GM23248 (cell line): ENCODE measurements around the gene PSMA5. TPM values are rescaled to one million over a fixed set of nuclear protein-coding genes. Genes with fewer than 3 reads are reported as not detected.

Experiments
- DNase-seq: peaks from one replicate; pipeline ENCODE4 v3.0.0-alpha.2; 2015
- H2AFZ ChIP-seq: fragments of 200-600 bp; sonication (generic); 2 replicates; pipeline ENCODE4 v1.6.1; 2016; ENCODE audit warnings: antibody characterized with exemption
- H3F3A ChIP-seq: fragments of 200-600 bp; sonication (generic); 2 replicates; pipeline ENCODE4 v1.6.1; 2016; ENCODE audit warnings: mild to moderate bottlenecking, antibody characterized with exemption, mixed run types; ENCODE audit not compliant: insufficient read depth
- H3K27ac ChIP-seq: fragments of 200-600 bp; sonication (generic); 2 replicates; pipeline ENCODE4 v1.5.1; 2016; ENCODE audit warnings: mild to moderate bottlenecking
- H3K27me3 ChIP-seq: fragments of 200-600 bp; sonication (generic); replicated peaks from 2 replicates; pipeline ENCODE4 v1.6.1; 2016; ENCODE audit warnings: mild to moderate bottlenecking; ENCODE audit not compliant: insufficient read depth
- H3K36me3 ChIP-seq: fragments of 200-600 bp; sonication (generic); 2 replicates; pipeline ENCODE4 v1.6.1; 2016; ENCODE audit warnings: low read depth, mild to moderate bottlenecking
- H3K4me1 ChIP-seq: fragments of 200-600 bp; sonication (generic); 2 replicates; pipeline ENCODE4 v1.6.1; 2016; ENCODE audit warnings: mild to moderate bottlenecking; ENCODE audit not compliant: insufficient read depth
- H3K4me2 ChIP-seq: fragments of 200-600 bp; sonication (generic); one replicate; pipeline ENCODE4 v1.6.1; 2016; ENCODE audit warnings: mild to moderate bottlenecking; ENCODE audit not compliant: unreplicated experiment
- H3K4me3 ChIP-seq: fragments of 200-600 bp; sonication (generic); 2 replicates; pipeline ENCODE4 v1.5.1; 2016; ENCODE audit warnings: mild to moderate bottlenecking
- H3K79me2 ChIP-seq: fragments of 200-600 bp; sonication (generic); 2 replicates; pipeline ENCODE4 v1.6.1; 2016; ENCODE audit warnings: mild to moderate bottlenecking; ENCODE audit not compliant: insufficient read depth
- H3K9ac ChIP-seq: fragments of 200-600 bp; sonication (generic); 2 replicates; pipeline ENCODE4 v1.6.1; 2016; ENCODE audit warnings: mild to moderate bottlenecking
- H3K9me2 ChIP-seq: fragments of 200-600 bp; sonication (generic); 2 replicates; pipeline ENCODE4 v1.6.1; 2016; ENCODE audit warnings: mixed run types, mild to moderate bottlenecking, moderate library complexity; ENCODE audit not compliant: insufficient read depth
- H3K9me3 ChIP-seq: fragments of 200-600 bp; sonication (generic); one replicate; pipeline ENCODE4 v1.6.1; 2017; ENCODE audit warnings: low read depth
- H4K20me1 ChIP-seq: fragments of 200-600 bp; sonication (generic); 2 replicates; pipeline ENCODE4 v1.6.0; 2016; ENCODE audit not compliant: insufficient read depth
- EZH2 ChIP-seq: fragments of 200-600 bp; sonication (generic); IDR thresholded peaks from 2 replicates; pipeline ENCODE4 v1.6.1; 2018; ENCODE audit warnings: antibody characterized with exemption, mild to moderate bottlenecking; ENCODE audit not compliant: insufficient read depth, poor library complexity, severe bottlenecking
- EZH2phosphoT487 ChIP-seq: fragments of 200-600 bp; sonication (generic); IDR thresholded peaks from 2 replicates; pipeline ENCODE4 v1.6.1; 2018; ENCODE audit warnings: antibody characterized with exemption, moderate library complexity, mild to moderate bottlenecking, low read depth; ENCODE audit not compliant: insufficient read depth
- WGBS, 2 experiments: methylation state at CpG; one replicate each; pipeline ENCODE4 v1.1.6; 2015 to 2017; ENCODE audit warnings: low lambda C conversion rate in 2 of 2, low coverage in 1 of 2; ENCODE audit errors: missing lambda C conversion rate in 2 of 2; 5-methylcytosine and 5-hydroxymethylcytosine counted together
- in situ Hi-C: fragments of 300-500 bp; cut with MboI; formaldehyde crosslinking; loops from 2 replicates; pipeline ENCODE4 v1.15.0; 2020
- polyA plus RNA-seq: library from polyadenylated mRNA; unstranded; fragments of >200 nt; fragmentation: Nextera tagmentation; extraction: Ambion mirVana; gene quantifications from 2 replicates; pipeline ENCODE4 v1.2.1, GENCODE V29; 2016
- total RNA-seq: library from RNA; depleted of rRNA; stranded (reverse); fragments of >200 nt; shearing (Covaris generic); gene quantifications from 2 replicates; pipeline ENCODE4 v1.2.3, GENCODE V29; 2014; rRNA removed

PSMA5 gene
- total and polyA plus RNA-seq, 2 experiments from 2014 or later = 53.7 to 94.5 TPM

GRCh38 chr1:109351457-109351856, 74.8 kb downstream of the PSMA5 start:
- H3K9ac ChIP-seq = no peak overlapping the region
- no peak overlapping the region for H3K4me2 ChIP-seq
- H3K9me2 ChIP-seq = no peaks in the 10 kb centered on the region

GRCh38 chr1:109350655-109351054, 75.6 kb downstream of the PSMA5 start:
- Histone ChIP-seq H3K9me2 (no peaks in the 10 kb centered on the region), H3K4me2 (no peak overlapping the region), H2AFZ (no peak overlapping the region), H3F3A (no peaks in the 10 kb centered on the region), H3K27ac (no peak overlapping the region), H3K27me3 (no peaks in the 10 kb centered on the region), H3K79me2 (no peaks in the 10 kb centered on the region), H4K20me1 (no peaks in the 10 kb centered on the region), H3K9ac (no peak overlapping the region), H3K4me1 (no peaks in the 10 kb centered on the region), H3K9me3 (no peaks in the 10 kb centered on the region), H3K4me3 (no peak overlapping the region), H3K36me3 (no peaks in the 10 kb centered on the region)
- in situ Hi-C loops = no loop called here
- WGBS, 2 experiments = 35 to 70% methylated on average over 1 of the region's 1 CpG
- DNase-seq = no peak
- TF ChIP-seq EZH2 = no peak
- no peak for TF ChIP-seq EZH2phosphoT487

More at GRCh38 chr1:109351457-109351856, 74.8 kb downstream of the PSMA5 start:
- H3K27me3 ChIP-seq = no peaks in the 10 kb centered on the region
- no peak overlapping the region for H3K4me3 ChIP-seq
- 83 to 85% methylated on average over 5 of the region's 5 CpGs for WGBS, 2 experiments
- no peak for DNase-seq
- in situ Hi-C loops = no loop called here
- H3F3A ChIP-seq = no peaks in the 10 kb centered on the region
- TF ChIP-seq EZH2 (no peak), EZH2phosphoT487 (no peak)
- no peak overlapping the region for H3K27ac ChIP-seq
- H2AFZ ChIP-seq = no peak overlapping the region
- no peaks in the 10 kb centered on the region for H4K20me1 ChIP-seq
- H3K36me3 ChIP-seq = no peaks in the 10 kb centered on the region
- no peaks in the 10 kb centered on the region for H3K79me2 ChIP-seq
- no peaks in the 10 kb centered on the region for H3K4me1 ChIP-seq
- H3K9me3 ChIP-seq = no peaks in the 10 kb centered on the region

GRCh38 chr1:109350182-109350581, 76.1 kb downstream of the PSMA5 start:
- Histone ChIP-seq H3K36me3 (no peaks in the 10 kb centered on the region), H3K27ac (no peak overlapping the region), H4K20me1 (no peaks in the 10 kb centered on the region), H3K4me3 (no peak overlapping the region), H3K27me3 (no peaks in the 10 kb centered on the region), H3K4me1 (no peaks in the 10 kb centered on the region), H3K9me2 (no peaks in the 10 kb centered on the region), H3K79me2 (no peaks in the 10 kb centered on the region), H3K9ac (no peak overlapping the region), H3K4me2 (no peak overlapping the region), H3F3A (no peaks in the 10 kb centered on the region), H3K9me3 (no peaks in the 10 kb centered on the region), H2AFZ (no peak overlapping the region)
- DNase-seq = no peak
- TF ChIP-seq EZH2 = no peak
- in situ Hi-C loops = no loop called here
- 92 to 93% methylated on average over 4 of the region's 4 CpGs for WGBS, 2 experiments

Other genes with a start within 250 kb of the PSMA5 start
- 365 and 410 TPM in 2 replicates for gene SARS1, start 212.5 kb downstream of the PSMA5 start, total RNA-seq
- 353 and 355 TPM in 2 replicates for gene SARS1, start 212.5 kb downstream of the PSMA5 start, polyA plus RNA-seq
- gene CELSR2, start 176.9 kb downstream of the PSMA5 start, total RNA-seq = 0.13 and 0.32 TPM in 2 replicates
- 0.11 and 0.25 TPM in 2 replicates for gene CELSR2, start 176.9 kb downstream of the PSMA5 start, polyA plus RNA-seq
- 15.6 and 20.5 TPM in 2 replicates for gene PSRC1, start 143.3 kb downstream of the PSMA5 start, total RNA-seq
- gene PSRC1, start 143.3 kb downstream of the PSMA5 start, polyA plus RNA-seq = 11.6 and 15.3 TPM in 2 replicates
- gene MYBPHL, start 119.4 kb downstream of the PSMA5 start, total RNA-seq = not detected in 2 replicates
- gene MYBPHL, start 119.4 kb downstream of the PSMA5 start, polyA plus RNA-seq = not detected in 2 replicates
- gene SORT1, start 28.5 kb downstream of the PSMA5 start, total RNA-seq = 8.4 and 11.8 TPM in 2 replicates
- gene SORT1, start 28.5 kb downstream of the PSMA5 start, polyA plus RNA-seq = 6.7 and 7.1 TPM in 2 replicates
- 0.11 and 0.13 TPM in 2 replicates for gene SYPL2, start 40.1 kb upstream of the PSMA5 start, total RNA-seq
- gene SYPL2, start 40.1 kb upstream of the PSMA5 start, polyA plus RNA-seq = 0.38 and 0.60 TPM in 2 replicates
- 2.1 and 5.3 TPM in 2 replicates for gene ATXN7L2, start 57.5 kb upstream of the PSMA5 start, total RNA-seq
- gene ATXN7L2, start 57.5 kb upstream of the PSMA5 start, polyA plus RNA-seq = 3.0 and 3.3 TPM in 2 replicates
- gene CYB561D1, start 67.6 kb upstream of the PSMA5 start, total RNA-seq = 9.5 and 9.6 TPM in 2 replicates
- gene CYB561D1, start 67.6 kb upstream of the PSMA5 start, polyA plus RNA-seq = 5.5 and 5.9 TPM in 2 replicates
- 2.7 and 2.8 TPM in 2 replicates for gene AMIGO1, start 83.3 kb upstream of the PSMA5 start, total RNA-seq
- gene AMIGO1, start 83.3 kb upstream of the PSMA5 start, polyA plus RNA-seq = 1.3 and 1.7 TPM in 2 replicates
- not detected in 2 replicates for gene GPR61, start 113.4 kb upstream of the PSMA5 start, total RNA-seq
- not detected in 2 replicates for gene GPR61, start 113.4 kb upstream of the PSMA5 start, polyA plus RNA-seq
- gene GNAI3, start 122.2 kb upstream of the PSMA5 start, total RNA-seq = 14.7 and 14.9 TPM in 2 replicates
- gene GNAI3, start 122.2 kb upstream of the PSMA5 start, polyA plus RNA-seq = 14.6 and 14.9 TPM in 2 replicates
- not detected in 2 replicates for gene GNAT2, start 193.2 kb upstream of the PSMA5 start, total RNA-seq
- gene GNAT2, start 193.2 kb upstream of the PSMA5 start, polyA plus RNA-seq = 0.32 TPM in 1 of 2 replicates, not detected in the other
- 79.3 and 87.9 TPM in 2 replicates for gene AMPD2, start 193.4 kb upstream of the PSMA5 start, total RNA-seq
- gene AMPD2, start 193.4 kb upstream of the PSMA5 start, polyA plus RNA-seq = 61.1 and 61.3 TPM in 2 replicates
- 6.2 and 7.7 TPM in 2 replicates for gene GSTM4, start 229.7 kb upstream of the PSMA5 start, total RNA-seq
- 12.4 and 15.2 TPM in 2 replicates for gene GSTM4, start 229.7 kb upstream of the PSMA5 start, polyA plus RNA-seq
- 19.7 and 27.7 TPM in 2 replicates for gene GSTM2, start 241.6 kb upstream of the PSMA5 start, total RNA-seq
- gene GSTM2, start 241.6 kb upstream of the PSMA5 start, polyA plus RNA-seq = 40.1 and 41.2 TPM in 2 replicates